ENCODE data around the gene DDI2.

DDI2 gene

DNA sequence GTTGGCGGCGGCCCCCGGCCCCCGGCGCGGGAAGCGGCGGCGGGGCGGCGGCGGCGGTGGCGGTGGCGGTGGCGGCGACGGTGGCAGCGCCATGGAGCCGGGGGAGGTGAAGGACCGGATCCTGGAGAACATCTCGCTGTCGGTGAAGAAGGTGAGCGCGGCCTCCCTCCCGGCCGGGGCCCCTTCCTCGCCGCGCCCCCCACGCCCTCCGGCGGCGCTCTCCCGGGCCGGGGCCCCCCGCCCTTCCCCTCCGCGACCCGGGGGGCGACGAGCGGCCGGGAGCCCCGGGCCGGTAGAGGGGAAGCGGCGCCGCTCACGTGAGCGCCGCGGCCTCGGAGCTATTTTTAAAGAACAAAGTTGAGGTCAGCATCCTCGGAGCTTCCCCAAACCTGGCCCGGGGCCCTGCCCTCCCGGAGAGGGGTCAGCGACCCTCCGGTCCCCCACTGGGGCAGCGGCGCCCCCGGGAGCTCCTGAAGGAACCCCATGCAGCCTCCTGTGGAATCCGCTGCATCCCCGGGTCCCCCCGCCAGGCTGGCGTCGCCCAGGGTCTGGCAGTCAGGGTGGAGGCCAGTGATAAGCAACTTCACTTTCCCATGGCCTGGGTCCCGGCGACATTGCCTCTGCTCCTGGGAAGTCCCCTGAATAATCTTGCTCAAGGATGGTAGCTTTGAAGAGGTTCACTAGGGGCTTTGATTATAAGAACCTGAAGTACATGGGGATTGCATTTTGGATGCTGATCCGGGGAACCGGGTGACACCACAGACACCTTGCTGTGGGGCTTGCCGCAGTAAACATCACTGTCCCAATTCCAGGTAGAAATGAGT, 67.4 kb downstream of the DDI2 start:
- H3K4me3 ChIP-seq (ENCODE audit: low read depth, low read length) = peak overlapping the region; percentile 75
- TF ChIP-seq, protein P1, sequence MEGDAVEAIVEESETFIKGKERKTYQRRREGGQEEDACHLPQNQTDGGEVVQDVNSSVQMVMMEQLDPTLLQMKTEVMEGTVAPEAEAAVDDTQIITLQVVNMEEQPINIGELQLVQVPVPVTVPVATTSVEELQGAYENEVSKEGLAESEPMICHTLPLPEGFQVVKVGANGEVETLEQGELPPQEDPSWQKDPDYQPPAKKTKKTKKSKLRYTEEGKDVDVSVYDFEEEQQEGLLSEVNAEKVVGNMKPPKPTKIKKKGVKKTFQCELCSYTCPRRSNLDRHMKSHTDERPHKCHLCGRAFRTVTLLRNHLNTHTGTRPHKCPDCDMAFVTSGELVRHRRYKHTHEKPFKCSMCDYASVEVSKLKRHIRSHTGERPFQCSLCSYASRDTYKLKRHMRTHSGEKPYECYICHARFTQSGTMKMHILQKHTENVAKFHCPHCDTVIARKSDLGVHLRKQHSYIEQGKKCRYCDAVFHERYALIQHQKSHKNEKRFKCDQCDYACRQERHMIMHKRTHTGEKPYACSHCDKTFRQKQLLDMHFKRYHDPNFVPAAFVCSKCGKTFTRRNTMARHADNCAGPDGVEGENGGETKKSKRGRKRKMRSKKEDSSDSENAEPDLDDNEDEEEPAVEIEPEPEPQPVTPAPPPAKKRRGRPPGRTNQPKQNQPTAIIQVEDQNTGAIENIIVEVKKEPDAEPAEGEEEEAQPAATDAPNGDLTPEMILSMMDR (IDR thresholded peaks at IDR 0.05; ENCODE audit: low read depth, low read length, missing control alignments) = peak; percentile 40
- H3K27ac ChIP-seq = peak overlapping the region; percentile 50
- no peaks in the 10 kb centered on the region for H3K36me3 ChIP-seq (replicated peaks)
- no peaks in the 10 kb centered on the region for H3K27me3 ChIP-seq (replicated peaks)
- in situ Hi-C loops (cut with HindIII; ENCODE audit: low pct_ligation_motif_present, low sequenced_read_pairs) = no loop called here
- DNase-seq = no peak

DNA sequence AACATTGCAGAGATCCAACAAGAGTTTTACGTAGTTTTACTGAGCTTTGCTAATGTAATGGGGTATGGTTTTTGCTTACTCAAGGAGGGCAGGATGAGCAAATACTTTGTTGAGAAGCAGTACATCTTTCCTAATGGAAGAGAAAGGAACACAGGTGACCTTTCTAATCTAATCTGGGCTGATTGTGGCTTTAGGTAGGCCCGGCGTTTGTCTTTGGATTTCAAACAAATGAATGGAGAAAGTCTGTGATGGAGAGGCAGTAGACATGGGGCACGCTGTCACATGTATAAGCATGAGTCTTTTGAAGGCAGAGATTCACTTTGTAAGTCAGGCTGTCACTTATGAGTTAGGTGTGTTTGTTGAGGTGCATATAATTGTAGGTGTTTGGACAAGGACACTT, 68.6 kb downstream of the DDI2 start:
- DNase-seq = no peak
- Histone ChIP-seq H3K36me3 (replicated peaks) (no peaks in the 10 kb centered on the region), H3K4me3 (ENCODE audit: low read depth, low read length) (peak overlapping the region; percentile 75), H3K27me3 (replicated peaks) (no peaks in the 10 kb centered on the region), H3K27ac (no peak overlapping the region)
- in situ Hi-C loops (cut with HindIII; ENCODE audit: low pct_ligation_motif_present, low sequenced_read_pairs) = no loop called here
- TF ChIP-seq, protein P1 (IDR thresholded peaks at IDR 0.05; ENCODE audit: low read depth, low read length, missing control alignments) = no peak

DNA sequence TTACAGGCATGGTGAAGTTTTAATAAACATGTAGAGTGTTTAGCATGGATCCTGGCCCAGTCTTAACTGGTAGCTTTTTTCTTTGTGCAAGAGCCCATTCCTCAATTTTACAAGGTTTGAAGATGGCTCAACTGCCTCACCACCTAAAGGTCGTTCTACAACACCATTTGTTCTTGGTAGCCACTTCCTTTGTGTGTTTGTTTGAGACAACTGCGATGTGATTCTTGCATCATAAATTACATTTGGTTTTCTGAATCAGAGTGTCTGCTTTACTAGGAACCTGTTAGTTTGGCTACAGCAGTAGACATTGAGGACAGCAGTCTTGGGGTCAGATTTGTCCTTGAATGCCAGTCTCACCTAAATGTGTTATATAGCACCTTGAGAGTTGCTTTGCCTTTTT, 70.2 kb downstream of the DDI2 start:
- no peak overlapping the region for H3K27ac ChIP-seq
- DNase-seq = no peak
- TF ChIP-seq, protein P1 (IDR thresholded peaks at IDR 0.05; ENCODE audit: low read depth, low read length, missing control alignments) = no peak
- in situ Hi-C loops (cut with HindIII; ENCODE audit: low pct_ligation_motif_present, low sequenced_read_pairs) = no loop called here
- H3K36me3 ChIP-seq (replicated peaks) = no peaks in the 10 kb centered on the region
- no peaks in the 10 kb centered on the region for H3K27me3 ChIP-seq (replicated peaks)
- H3K4me3 ChIP-seq (ENCODE audit: low read depth, low read length) = no peak overlapping the region

DNA sequence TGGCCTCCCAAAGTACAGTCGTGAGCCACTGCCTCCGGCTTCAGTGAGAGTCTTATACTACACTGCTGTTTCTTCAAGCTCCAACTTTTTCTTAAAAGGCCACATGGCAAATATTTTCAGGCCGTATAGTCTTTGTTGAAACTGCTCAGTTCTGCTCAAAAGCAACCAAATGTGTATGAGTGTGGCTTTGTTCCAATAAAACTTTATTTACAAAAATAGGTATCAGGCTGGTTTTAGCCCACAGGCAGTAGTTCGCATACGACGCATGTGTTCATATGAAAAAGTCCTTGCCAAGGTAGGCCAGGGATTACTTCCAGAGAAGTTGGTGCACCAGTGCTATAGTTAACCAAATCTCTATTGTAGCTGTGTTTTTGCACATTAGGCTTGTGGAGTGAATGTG, 73.1 kb downstream of the DDI2 start:
- DNase-seq = no peak
- Histone ChIP-seq H3K4me3 (ENCODE audit: low read depth, low read length) (no peak overlapping the region), H3K27ac (no peak overlapping the region), H3K27me3 (replicated peaks) (no peaks in the 10 kb centered on the region), H3K36me3 (replicated peaks) (no peaks in the 10 kb centered on the region)
- in situ Hi-C loops (cut with HindIII; ENCODE audit: low pct_ligation_motif_present, low sequenced_read_pairs) = no loop called here
- TF ChIP-seq, protein P1 (IDR thresholded peaks at IDR 0.05; ENCODE audit: low read depth, low read length, missing control alignments) = no peak

DNA sequence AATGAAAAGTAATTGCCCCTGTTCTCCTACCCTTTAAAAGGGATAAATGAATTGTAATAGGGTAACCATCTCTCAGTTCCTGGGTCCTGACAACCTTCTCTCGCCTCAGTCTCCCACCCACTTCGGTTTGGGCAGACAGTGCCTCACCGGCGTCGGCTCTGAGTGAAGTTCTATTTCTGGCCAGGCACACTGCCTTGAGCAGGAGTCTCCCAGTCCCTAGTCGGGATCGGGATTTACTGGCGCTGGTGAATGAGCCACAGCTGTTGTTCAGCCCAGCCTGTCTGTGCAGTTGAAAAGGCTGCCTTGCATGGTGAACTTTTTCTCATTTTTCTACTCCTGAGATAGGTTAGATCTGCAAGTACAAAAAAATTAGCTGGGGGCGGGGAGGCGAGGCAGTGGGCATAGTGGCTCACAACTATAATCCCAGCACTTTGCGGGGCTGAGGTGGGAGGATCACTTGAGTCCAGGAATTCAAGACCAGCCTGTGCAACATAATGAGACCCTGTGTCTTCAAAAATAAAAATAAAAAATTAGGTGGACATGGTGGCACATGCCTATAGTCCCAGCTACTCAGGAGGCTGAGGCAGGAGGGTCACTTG, 74.3 kb downstream of the DDI2 start:
- H3K27ac ChIP-seq = no peak overlapping the region

More for the DNA sequence above, 74.3 kb downstream of the DDI2 start:
- TF ChIP-seq, protein P1 (IDR thresholded peaks at IDR 0.05; ENCODE audit: low read depth, low read length, missing control alignments) = no peak
- DNase-seq = no peak
- peaks cover under 1% of the 10 kb centered on the region for H3K36me3 ChIP-seq (replicated peaks)
- no peaks in the 10 kb centered on the region for H3K27me3 ChIP-seq (replicated peaks)
- H3K4me3 ChIP-seq (ENCODE audit: low read depth, low read length) = no peak overlapping the region
- in situ Hi-C loops (cut with HindIII; ENCODE audit: low pct_ligation_motif_present, low sequenced_read_pairs) = no loop called here

Data from brain microvascular endothelial cell (primary cell).